Heart left ventricle (tissue), 16 donors: ENCODE results near the gene GABBR2. TPM values are rescaled to one million over a fixed set of nuclear protein-coding genes. Genes with fewer than 3 reads are reported as not detected.

ENCODE experiments used
- ATAC-seq, 4 donors: fragments of 200-7000 bp; cut with Tn5 transposase; one replicate each; pipeline ENCODE4 v1.9.1; 2020 to 2022; ENCODE audit warnings: moderate library complexity in 4 of 4, mild to moderate bottlenecking in 3 of 4, moderate number of reproducible peaks in 1 of 4
- DNase-seq, 5 donors: peaks; one replicate each; pipeline ENCODE4 v3.0.0-alpha.2; 2020
- H3K27ac ChIP-seq, 12 donors: fragments of 200-600 bp; sonication (generic) in 4 of 12; one replicate each; pipeline versions ENCODE4 v1.5.0 to v1.8.0; 2016 to 2022; ENCODE audit warnings: mild to moderate bottlenecking in 2 of 12
- H3K27me3 ChIP-seq, 9 donors: fragments of 200-600 bp; sonication (generic) in 2 of 9; one replicate each; pipeline versions ENCODE4 v1.5.1 to v1.8.0; 2016 to 2022; ENCODE audit warnings: mild to moderate bottlenecking in 3 of 9
- H3K36me3 ChIP-seq, 9 donors: fragments of 200-600 bp; sonication (generic) in 2 of 9; one replicate each; pipeline versions ENCODE4 v1.5.0 to v1.8.0; 2018 to 2022; ENCODE audit warnings: mild to moderate bottlenecking in 2 of 9
- H3K4me1 ChIP-seq, 12 donors: fragments of 200-600 bp; sonication (generic) in 4 of 12; one replicate each; pipeline versions ENCODE4 v1.5.0 to v1.8.0; 2016 to 2022; ENCODE audit warnings: mild to moderate bottlenecking in 3 of 12
- H3K4me3 ChIP-seq, 12 donors: fragments of 200-600 bp; sonication (generic) in 4 of 12; one replicate each; pipeline versions ENCODE4 v1.5.0 to v1.8.0; 2017 to 2022; ENCODE audit warnings: mild to moderate bottlenecking in 9 of 12, moderate library complexity in 4 of 12
- H3K9me3 ChIP-seq, 12 donors: fragments of 200-600 bp; sonication (generic) in 4 of 12; one replicate each; pipeline versions ENCODE4 v1.5.0 to v1.8.0; 2016 to 2022; ENCODE audit warnings: mild to moderate bottlenecking in 1 of 12
- CTCF ChIP-seq, 12 donors: fragments of 200-600 bp; sonication (generic) in 4 of 12; IDR thresholded peaks; one replicate each; pipeline versions ENCODE4 v1.5.0 to v1.8.0; 2018 to 2022; ENCODE audit warnings: antibody characterized with exemption in 12 of 12, mild to moderate bottlenecking in 5 of 12
- POLR2A ChIP-seq, 2 donors: fragments of 450-650 bp; IDR thresholded peaks; one replicate each; pipeline ENCODE4 v1.6.1; 2017; ENCODE audit warnings: antibody characterized with exemption in 2 of 2, mild to moderate bottlenecking in 2 of 2, moderate library complexity in 2 of 2
- WGBS, 4 donors: extraction: QIAGEN DNeasy Blood & Tissue Kit in 2 of 4; methylation state at CpG; one replicate each; pipeline versions ENCODE4 v1.1.5 to v1.1.7; 2013 to 2018; 5-methylcytosine and 5-hydroxymethylcytosine counted together
- intact Hi-C, 10 donors: fragments of 100-400 bp; cut with DNase I; formaldehyde crosslinking; loops; one replicate each; pipeline versions ENCODE4 v1.11.1 to v1.14.2; 2022
- polyA plus RNA-seq, 2 donors: library from polyadenylated mRNA; stranded (reverse); fragments of 200-250 nt; gene quantifications; one replicate each; pipeline ENCODE4 v1.2.3, GENCODE V29; 2013
- total RNA-seq, 9 donors: library from RNA; depleted of rRNA in 2 of 9; stranded (reverse); fragments of >200 nt in 2 of 9; fragmentation: NEBNext Ultra II Directional in 3 of 9; extraction: Animal tissue kit (Norgen Biotek cat#: 25700) in 3 of 9; gene quantifications; one replicate each; pipeline versions ENCODE4 v1.1.0 to v1.2.4, GENCODE V29; 2016 to 2023
- donor health status: ischemic (EF 13 %, LVEDD 7.1; RV severe dilation, severe dysfunction).
- donor health status: healthy with polysubstance abuse.
- donor health status: DM: no; HTN: yes; CAD: no.
- donor health status: DM: no; HTN: no; CAD: no.
- donor health status: ischemic (EF 25% LVEDD 6.9; RV normal size, moderate dysfunction).
- donor health status: ischemic (EF 25% LVEDD 5.7; RV mildly dilated, moderate dysfunction).
- donor health status: healthy.
- donor health status: DM: yes; HTN: yes; CAD: no.
- donor health status: ischemic (EF 35%, LVEDD 5.7; RV mildly dilated, moderate dysfunction).
- donor health status: nonischemic (EF 11% LVEDD 7.7; RV severe dilation, severe dysfunction).
- donor health status: DM: yes; HTN: yes; CAD: no.
- donor health status: PGD.
- donor health status: ischemic (EF 29% LVEDD 5.4; RV normal size, mild dysfunction).
- donor health status: nonischemic (EF 23%, LVEDD 6.1; RV moderate dilation, normal function).

The GABBR2 gene
- total and polyA plus RNA-seq, 11 donors: 0.11 to 3.4 (median 0.58) TPM

- Histone ChIP-seq H3K27me3 (peaks cover 0 to 4% (median 0%) of the 10 kb centered on the region in 9 donors), H3K36me3 (no peaks in the 10 kb centered on the region), H3K4me3 (no peak overlapping the region), H3K4me1 (no peaks in the 10 kb centered on the region), H3K27ac (no peak overlapping the region), H3K9me3 (no peaks in the 10 kb centered on the region)
- ATAC-seq: no peak
- intact Hi-C loops: loop anchor here in 1 of 10 donors (10.0 kb wide), 1 partner anchor 56 kb away; no protein-coding TSS in a partner anchor
- WGBS, 4 donors: 82 to 89% (median 85%) methylated on average over 4 of the region's 4 CpGs
- DNase-seq: no peak
- TF ChIP-seq POLR2A (IDR thresholded peaks at IDR 0.05) (no peak), CTCF (IDR thresholded peaks at IDR 0.05) (no peak)
These were observed 168.3 kb downstream of the GABBR2 start for GRCh38 chr9:98540476-98540875.

DNA sequence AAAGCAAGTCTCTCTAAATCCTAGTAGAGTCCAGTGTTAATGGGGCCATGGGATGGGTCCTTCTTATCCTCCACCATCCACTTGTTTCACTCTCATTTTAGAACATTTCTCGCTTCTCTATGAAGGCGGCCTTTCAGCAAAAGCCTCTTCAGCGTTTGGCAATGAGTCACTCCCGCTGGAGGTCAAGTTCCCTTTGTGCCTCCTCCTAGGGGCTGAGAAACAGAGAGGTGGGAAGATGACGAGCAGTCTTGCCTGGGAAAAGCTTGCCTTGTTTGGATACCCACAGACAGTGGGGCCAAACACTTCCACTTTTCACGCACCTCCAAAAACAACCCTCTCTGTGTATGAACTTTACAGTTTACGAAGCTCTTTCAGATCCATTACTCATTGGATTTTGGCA lies 168.8 kb downstream of the GABBR2 start:
- no peak for ATAC-seq
- Histone ChIP-seq H3K27ac (no peak overlapping the region), H3K36me3 (no peaks in the 10 kb centered on the region), H3K4me1 (no peaks in the 10 kb centered on the region), H3K4me3 (no peak overlapping the region), H3K9me3 (no peaks in the 10 kb centered on the region), H3K27me3 (peaks cover 0 to 4% (median 0%) of the 10 kb centered on the region in 9 donors)
- 82 to 86% (median 83%) methylated on average over 7 of the region's 7 CpGs for WGBS, 4 donors
- intact Hi-C loops: loop anchor here in 1 of 10 donors (10.0 kb wide), 1 partner anchor 55 kb away; no protein-coding TSS in a partner anchor
- DNase-seq: no peak
- no peak for TF ChIP-seq POLR2A (IDR thresholded peaks at IDR 0.05)
- TF ChIP-seq CTCF (IDR thresholded peaks at IDR 0.05): no peak

GRCh38 chr9:98538626-98539031 lies 170.1 kb downstream of the GABBR2 start:
- intact Hi-C loops: no loop called here
- TF ChIP-seq CTCF (IDR thresholded peaks at IDR 0.05) (no peak), POLR2A (IDR thresholded peaks at IDR 0.05) (no peak)
- no peak overlapping the region for H3K4me3 ChIP-seq
- no peak overlapping the region for H3K27ac ChIP-seq
- peaks cover 0 to 4% (median 0%) of the 10 kb centered on the region in 9 donors for H3K27me3 ChIP-seq
- DNase-seq (no peak), ATAC-seq (no peak)
- WGBS, 4 donors: 35 to 51% (median 46%) methylated on average over 7 to 10 of the region's 10 CpGs
- H3K9me3 ChIP-seq: no peaks in the 10 kb centered on the region
- H3K4me1 ChIP-seq: no peaks in the 10 kb centered on the region
- no peaks in the 10 kb centered on the region for H3K36me3 ChIP-seq

DNA sequence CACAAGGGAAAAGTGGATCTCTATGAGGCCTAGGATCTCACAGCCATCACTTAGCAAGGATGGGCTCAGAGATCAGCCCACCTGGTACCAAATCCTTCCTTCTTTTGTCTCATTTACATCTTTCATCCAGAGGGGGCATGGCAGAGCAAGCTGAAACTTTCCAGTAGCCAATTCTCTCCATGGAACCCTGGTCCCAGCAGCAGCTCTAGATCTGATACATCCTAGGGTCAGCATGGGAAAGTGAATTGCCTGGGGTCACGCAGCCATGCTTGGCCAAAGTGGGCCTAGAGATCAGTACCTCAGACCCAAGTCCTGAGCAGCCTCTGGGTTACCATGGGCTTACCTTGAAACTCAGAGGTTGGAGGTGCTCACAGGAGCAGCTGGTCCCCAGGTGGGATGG lies 170.5 kb downstream of the GABBR2 start:
- 89 to 100% (median 100%) methylated on average over 1 of the region's 1 CpG for WGBS, 4 donors
- ATAC-seq (no peak), DNase-seq (no peak)
- intact Hi-C loops: no loop called here
- peaks cover 0 to 4% (median 0%) of the 10 kb centered on the region in 9 donors for H3K27me3 ChIP-seq
- H3K4me3 ChIP-seq: no peak overlapping the region
- H3K36me3 ChIP-seq: no peaks in the 10 kb centered on the region
- no peak overlapping the region for H3K27ac ChIP-seq
- TF ChIP-seq POLR2A (IDR thresholded peaks at IDR 0.05) (no peak), CTCF (IDR thresholded peaks at IDR 0.05) (no peak)
- no peaks in the 10 kb centered on the region for H3K9me3 ChIP-seq
- no peaks in the 10 kb centered on the region for H3K4me1 ChIP-seq
